ENCODE data around the gene STXBP2. TPM values are rescaled to one million over a fixed set of nuclear protein-coding genes. Genes with fewer than 3 reads are reported as not detected.

The STXBP2 gene
- total and polyA plus RNA-seq, 9 of the 15 experiments (the other 6 are each of a cell fraction or from before 2014, with no cell fraction given), result 2.5 to 163 (median 71.3) TPM

DNA sequence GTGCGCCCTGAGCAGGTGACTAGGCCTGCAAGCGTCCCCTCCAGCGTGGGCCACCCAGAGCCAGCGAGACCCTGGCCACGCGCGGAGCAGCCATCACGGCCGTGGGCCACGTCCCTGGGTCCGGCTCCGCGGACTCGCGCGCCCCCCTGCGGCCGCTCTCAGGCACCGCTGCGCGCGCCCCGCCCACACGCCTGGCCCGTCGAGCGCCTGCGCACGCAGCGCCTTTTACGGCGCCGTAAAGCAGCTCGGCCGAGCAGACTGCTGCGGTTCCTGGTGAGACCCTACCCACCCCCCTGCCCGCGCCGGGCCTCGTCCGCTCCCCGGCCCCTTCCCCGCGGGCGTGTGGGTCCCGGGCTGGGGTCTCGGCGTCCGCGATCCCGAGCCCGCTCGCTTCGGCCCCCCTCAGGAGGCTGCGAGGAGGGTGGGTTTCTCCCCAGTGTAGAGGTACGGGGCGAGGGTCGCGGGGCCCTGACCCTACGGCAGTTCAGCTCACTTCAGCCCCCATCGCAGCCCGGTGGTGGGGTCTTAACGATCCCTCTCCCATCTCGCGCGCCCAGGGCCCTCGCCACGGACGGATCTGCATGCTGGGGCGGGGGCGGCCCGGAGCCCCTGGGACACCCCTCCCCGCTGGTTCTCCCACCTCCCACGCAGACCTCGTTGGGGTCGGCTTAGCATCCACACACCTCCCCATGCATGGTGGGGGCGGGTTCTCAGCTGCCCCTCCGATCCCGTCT lies 43.9 kb downstream of the STXBP2 start, which contains the start of gene TRAPPC5 (continued):
- TF ChIP-seq, protein P1, sequence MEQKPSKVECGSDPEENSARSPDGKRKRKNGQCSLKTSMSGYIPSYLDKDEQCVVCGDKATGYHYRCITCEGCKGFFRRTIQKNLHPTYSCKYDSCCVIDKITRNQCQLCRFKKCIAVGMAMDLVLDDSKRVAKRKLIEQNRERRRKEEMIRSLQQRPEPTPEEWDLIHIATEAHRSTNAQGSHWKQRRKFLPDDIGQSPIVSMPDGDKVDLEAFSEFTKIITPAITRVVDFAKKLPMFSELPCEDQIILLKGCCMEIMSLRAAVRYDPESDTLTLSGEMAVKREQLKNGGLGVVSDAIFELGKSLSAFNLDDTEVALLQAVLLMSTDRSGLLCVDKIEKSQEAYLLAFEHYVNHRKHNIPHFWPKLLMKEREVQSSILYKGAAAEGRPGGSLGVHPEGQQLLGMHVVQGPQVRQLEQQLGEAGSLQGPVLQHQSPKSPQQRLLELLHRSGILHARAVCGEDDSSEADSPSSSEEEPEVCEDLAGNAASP (IDR thresholded peaks at IDR 0.05), result no peak
- TF ChIP-seq ZFPM2 (CRISPR knock-in tag; IDR thresholded peaks at IDR 0.05) (no peak), BCOR (IDR thresholded peaks at IDR 0.05) (no peak), ZNF41 (CRISPR knock-in tag; conservative IDR thresholded peaks at IDR 0.05) (no peak), ZKSCAN1 (IDR thresholded peaks at IDR 0.05; ENCODE audit: low read depth, low read length) (no peak), E2F3 (CRISPR knock-in tag; IDR thresholded peaks at IDR 0.05) (0 out of 2 replicates have a peak, but pooled peaks have one; percentile 52), POLR3A (IDR thresholded peaks at IDR 0.05; ENCODE audit: borderline replicate concordance, extremely low read depth, insufficient read depth, insufficient read length) (no peak), JUND (IDR thresholded peaks at IDR 0.05; ENCODE audit: borderline replicate concordance, low read depth, low read length) (peak; percentile 21; the same call in 1 of the 2 replicates), JUND (tag; IDR thresholded peaks at IDR 0.05; ENCODE audit: borderline replicate concordance, low read depth, low read length) (no peak; the same call in 2 of the 3 replicates), ZNF121 (CRISPR knock-in tag; conservative IDR thresholded peaks at IDR 0.05) (0 out of 2 replicates have a peak, but pooled peaks have one; percentile 3), TEAD4 (IDR thresholded peaks at IDR 0.05; ENCODE audit: low read length) (no peak), TEAD4 (CRISPR knock-in tag; IDR thresholded peaks at IDR 0.05; ENCODE audit: borderline replicate concordance) (no peak), ZNF583 (CRISPR knock-in tag; IDR thresholded peaks at IDR 0.05) (no peak), ZNF764 (CRISPR knock-in tag; IDR thresholded peaks at IDR 0.05; ENCODE audit: low read depth) (no peak), ZNF316 (IDR thresholded peaks at IDR 0.05) (no peak), FOXM1 (IDR thresholded peaks at IDR 0.05; ENCODE audit: low read depth) (no peak), FOXM1 (CRISPR knock-in tag; IDR thresholded peaks at IDR 0.05; ENCODE audit: low read depth) (no peak), CHD2 (IDR thresholded peaks at IDR 0.05; ENCODE audit: low read depth, low read length) (no peak), ZNF384 (IDR thresholded peaks at IDR 0.05; ENCODE audit: low read depth, low read length) (no peak), NCOA4 (IDR thresholded peaks at IDR 0.05; ENCODE audit: partially characterized antibody) (no peak), SRSF3 (IDR thresholded peaks at IDR 0.05; ENCODE audit: insufficient read depth, low read length) (no peak)
- TF ChIP-seq, protein P2, sequence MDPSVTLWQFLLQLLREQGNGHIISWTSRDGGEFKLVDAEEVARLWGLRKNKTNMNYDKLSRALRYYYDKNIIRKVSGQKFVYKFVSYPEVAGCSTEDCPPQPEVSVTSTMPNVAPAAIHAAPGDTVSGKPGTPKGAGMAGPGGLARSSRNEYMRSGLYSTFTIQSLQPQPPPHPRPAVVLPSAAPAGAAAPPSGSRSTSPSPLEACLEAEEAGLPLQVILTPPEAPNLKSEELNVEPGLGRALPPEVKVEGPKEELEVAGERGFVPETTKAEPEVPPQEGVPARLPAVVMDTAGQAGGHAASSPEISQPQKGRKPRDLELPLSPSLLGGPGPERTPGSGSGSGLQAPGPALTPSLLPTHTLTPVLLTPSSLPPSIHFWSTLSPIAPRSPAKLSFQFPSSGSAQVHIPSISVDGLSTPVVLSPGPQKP (CRISPR knock-in tag; IDR thresholded peaks at IDR 0.05), result no peak
- TF ChIP-seq, protein P3, sequence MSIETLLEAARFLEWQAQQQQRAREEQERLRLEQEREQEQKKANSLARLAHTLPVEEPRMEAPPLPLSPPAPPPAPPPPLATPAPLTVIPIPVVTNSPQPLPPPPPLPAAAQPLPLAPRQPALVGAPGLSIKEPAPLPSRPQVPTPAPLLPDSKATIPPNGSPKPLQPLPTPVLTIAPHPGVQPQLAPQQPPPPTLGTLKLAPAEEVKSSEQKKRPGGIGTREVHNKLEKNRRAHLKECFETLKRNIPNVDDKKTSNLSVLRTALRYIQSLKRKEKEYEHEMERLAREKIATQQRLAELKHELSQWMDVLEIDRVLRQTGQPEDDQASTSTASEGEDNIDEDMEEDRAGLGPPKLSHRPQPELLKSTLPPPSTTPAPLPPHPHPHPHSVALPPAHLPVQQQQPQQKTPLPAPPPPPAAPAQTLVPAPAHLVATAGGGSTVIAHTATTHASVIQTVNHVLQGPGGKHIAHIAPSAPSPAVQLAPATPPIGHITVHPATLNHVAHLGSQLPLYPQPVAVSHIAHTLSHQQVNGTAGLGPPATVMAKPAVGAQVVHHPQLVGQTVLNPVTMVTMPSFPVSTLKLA (conservative IDR thresholded peaks at IDR 0.05), result peak in 1 of 2 experiments; percentile 39; a peak in 1 of 4 replicates
- TF ChIP-seq, protein P4, sequence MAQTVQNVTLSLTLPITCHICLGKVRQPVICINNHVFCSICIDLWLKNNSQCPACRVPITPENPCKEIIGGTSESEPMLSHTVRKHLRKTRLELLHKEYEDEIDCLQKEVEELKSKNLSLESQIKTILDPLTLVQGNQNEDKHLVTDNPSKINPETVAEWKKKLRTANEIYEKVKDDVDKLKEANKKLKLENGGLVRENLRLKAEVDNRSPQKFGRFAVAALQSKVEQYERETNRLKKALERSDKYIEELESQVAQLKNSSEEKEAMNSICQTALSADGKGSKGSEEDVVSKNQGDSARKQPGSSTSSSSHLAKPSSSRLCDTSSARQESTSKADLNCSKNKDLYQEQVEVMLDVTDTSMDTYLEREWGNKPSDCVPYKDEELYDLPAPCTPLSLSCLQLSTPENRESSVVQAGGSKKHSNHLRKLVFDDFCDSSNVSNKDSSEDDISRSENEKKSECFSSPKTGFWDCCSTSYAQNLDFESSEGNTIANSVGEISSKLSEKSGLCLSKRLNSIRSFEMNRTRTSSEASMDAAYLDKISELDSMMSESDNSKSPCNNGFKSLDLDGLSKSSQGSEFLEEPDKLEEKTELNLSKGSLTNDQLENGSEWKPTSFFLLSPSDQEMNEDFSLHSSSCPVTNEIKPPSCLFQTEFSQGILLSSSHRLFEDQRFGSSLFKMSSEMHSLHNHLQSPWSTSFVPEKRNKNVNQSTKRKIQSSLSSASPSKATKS (CRISPR knock-in tag; IDR thresholded peaks at IDR 0.05), result no peak
